GM18519 (cell line): Measurements from ENCODE around the gene ZFHX3.
A peak's percentile ranks its signal among the peaks of the same experiment; 100 is the strongest.

Experiments used
- ATAC-seq: cut with Tn5 transposase; IDR thresholded peaks from one replicate; pipeline ENCODE4 v1.9.1; 2021; ENCODE audit warnings: mild to moderate bottlenecking, moderate library complexity; ENCODE audit not compliant: unreplicated experiment, low FRiP score

Gene ZFHX3

GRCh38 chr16:73057291-73058210, 9.6 kb upstream of the ZFHX3 start:
- ATAC-seq, result peak; percentile 35

- no peak for ATAC-seq
Observed at GRCh38 chr16:73056921-73057290, 9.0 kb upstream of the ZFHX3 start.

GRCh38 chr16:73056448-73056847, 8.5 kb upstream of the ZFHX3 start:
- no peak for ATAC-seq

- no peak for ATAC-seq
Observed at GRCh38 chr16:73054813-73055482, 7.0 kb upstream of the ZFHX3 start.

GRCh38 chr16:73054498-73054812, 6.5 kb upstream of the ZFHX3 start:
- ATAC-seq, result no peak

GRCh38 chr16:73054125-73054484, 6.2 kb upstream of the ZFHX3 start:
- no peak for ATAC-seq

- no peak for ATAC-seq
Observed at GRCh38 chr16:73053364-73054124, 5.6 kb upstream of the ZFHX3 start.

GRCh38 chr16:73053038-73053363, 5.1 kb upstream of the ZFHX3 start:
- no peak for ATAC-seq

- ATAC-seq, result no peak
Observed at GRCh38 chr16:73052576-73052975, 4.6 kb upstream of the ZFHX3 start.

- no peak for ATAC-seq
Observed at GRCh38 chr16:73051961-73052360, 4.0 kb upstream of the ZFHX3 start.

GRCh38 chr16:73051226-73051625, 3.3 kb upstream of the ZFHX3 start:
- no peak for ATAC-seq

- no peak for ATAC-seq
Observed at GRCh38 chr16:73050201-73051099, 2.5 kb upstream of the ZFHX3 start.

GRCh38 chr16:73049511-73049910, 1.6 kb upstream of the ZFHX3 start:
- ATAC-seq, result no peak

GRCh38 chr16:73049091-73049490, 1.2 kb upstream of the ZFHX3 start:
- no peak for ATAC-seq

- no peak for ATAC-seq
Observed at GRCh38 chr16:73048292-73049080, 558 bp upstream of the ZFHX3 start.

GRCh38 chr16:73047221-73047535, 750 bp downstream of the ZFHX3 start:
- no peak for ATAC-seq

GRCh38 chr16:73046849-73047214, 1.1 kb downstream of the ZFHX3 start:
- no peak for ATAC-seq

GRCh38 chr16:73046202-73046848, 1.6 kb downstream of the ZFHX3 start:
- no peak for ATAC-seq

GRCh38 chr16:73043828-73044467, 4.0 kb downstream of the ZFHX3 start:
- ATAC-seq, result no peak
